K562 (cell line): ENCODE data around the gene PPIF. TPM values are rescaled to one million over a fixed set of nuclear protein-coding genes. Genes with fewer than 3 reads are reported as not detected.

Experiments used
- ETS2 ChIP-seq: IDR thresholded peaks from 2 replicates; pipeline ENCODE4 v1.6.1; 2016; ENCODE audit warnings: borderline replicate concordance, missing genetic modification characterization, mild to moderate bottlenecking, moderate library complexity, missing compliant biosample characterization; ENCODE audit not compliant: poor library complexity, severe bottlenecking
- JUND ChIP-seq, 2 experiments: IDR thresholded peaks; 2 replicates in 1 of 2; 3 replicates in 1 of 2; pipeline ENCODE4 v1.6.1; 2011; ENCODE audit warnings: borderline replicate concordance in 2 of 2, low read depth in 2 of 2, low read length in 2 of 2, improper control_type of control experiment in 1 of 2, missing biosample characterization in 1 of 2, missing genetic modification characterization in 1 of 2, missing genetic modification reagents in 1 of 2
- MAFK ChIP-seq: IDR thresholded peaks from 2 replicates; pipeline ENCODE4 v1.6.1; 2011; ENCODE audit warnings: low read length, improper control_type of control experiment
- NFE2 ChIP-seq: IDR thresholded peaks from 2 replicates; pipeline ENCODE4 v1.6.1; 2014; ENCODE audit warnings: antibody characterized with exemption, low read depth
- PKNOX1 ChIP-seq: fragments of 450-650 bp; IDR thresholded peaks from 2 replicates; pipeline ENCODE4 v1.6.1; 2016
- REST ChIP-seq, 2 experiments: fragments of 450-650 bp; formaldehyde crosslinking in 1 of 2; IDR thresholded peaks; 2 replicates each; pipeline versions ENCODE4 v1.4.0 to v1.6.1; 2014 to 2020; ENCODE audit warnings: mild to moderate bottlenecking in 2 of 2, borderline replicate concordance in 1 of 2, low read depth in 1 of 2
- SMAD4 ChIP-seq: fragments of 250-450 bp; sonication (Bioruptor Pico); conservative IDR thresholded peaks from 2 replicates; pipeline ENCODE4 v1.8.0; 2021; ENCODE audit warnings: inconsistent platforms, mild to moderate bottlenecking, moderate library complexity
- SMC3 ChIP-seq: conservative IDR thresholded peaks from 2 replicates; pipeline ENCODE4 v1.6.1; 2011; ENCODE audit warnings: low read depth, low read length, improper control_type of control experiment; ENCODE audit not compliant: insufficient read depth
- TARDBP ChIP-seq: fragments of 450-650 bp; IDR thresholded peaks from 2 replicates; pipeline ENCODE4 v1.6.1; 2016
- ZBTB12 ChIP-seq: fragments of 250-450 bp; sonication (Bioruptor Pico); IDR thresholded peaks from 2 replicates; pipeline ENCODE4 v1.4.0; 2020
- ZC3H4 ChIP-seq: sonication (generic); formaldehyde crosslinking; IDR thresholded peaks from 2 replicates; pipeline ENCODE4 v1.9.0; 2021; ENCODE audit warnings: missing genetic modification reagents, borderline replicate concordance
- ZNF239 ChIP-seq: fragments of 250-450 bp; sonication (Bioruptor Pico); IDR thresholded peaks from 2 replicates; pipeline ENCODE4 v1.4.0; 2020; ENCODE audit warnings: mild to moderate bottlenecking
- polyA plus RNA-seq, 8 experiments: library from polyadenylated mRNA; depleted of rRNA in 4 of 8; stranded (reverse) in 5 of 8; unstranded in 3 of 8; fragments of >200 nt; fragmentation: Nextera tagmentation in 2 of 8; fragmentation: Illumina TruSeq in 1 of 8; extraction: Ambion mirVana in 2 of 8; extraction: Trizol in 1 of 8; gene quantifications; 2 replicates each; pipeline versions ENCODE4 v1.2.1 to v1.2.3, GENCODE V29; 2011 to 2014; ENCODE audit warnings: inconsistent platforms in 1 of 8, missing spikeins in 1 of 8
- total RNA-seq, 7 experiments: library from RNA; depleted of rRNA in 6 of 7; stranded (reverse); fragments of >200 nt in 6 of 7; fragmentation: Illumina TruSeq in 2 of 7; extraction: Trizol in 2 of 7; gene quantifications; 2 replicates each; pipeline versions ENCODE4 v1.2.1 to v1.2.3, GENCODE V29; 2011 to 2021; ENCODE audit warnings: low replicate concordance in 1 of 7
- TF ChIP-seq, protein P1 (sequence below), 3 experiments: IDR thresholded peaks in 2 of 3; conservative IDR thresholded peaks in 1 of 3; 2 replicates each; pipeline ENCODE4 v1.5.1; 2011 to 2012; ENCODE audit warnings: low read length in 3 of 3, mild to moderate bottlenecking in 3 of 3, control low read depth in 2 of 3, improper control_type of control experiment in 1 of 3, inconsistent platforms in 1 of 3, low read depth in 1 of 3, mixed read lengths in 1 of 3, moderate library complexity in 1 of 3; ENCODE audit not compliant: insufficient read depth in 2 of 3

PPIF gene
- total and polyA plus RNA-seq, 9 of the 15 experiments (the other 6 are each of a cell fraction or from before 2014, with no cell fraction given), result 40.9 to 287 (median 117) TPM

- no peak for TF ChIP-seq ZBTB12 (CRISPR knock-in tag)
- peak; percentile 28; the same call in 1 of the 2 replicates for TF ChIP-seq NFE2
- peak; percentile 56; the same call in 1 of the 2 replicates for TF ChIP-seq MAFK
- TF ChIP-seq ZC3H4 (CRISPR knock-in tag), result no peak
- TF ChIP-seq REST (IDR thresholded peaks at IDR 0.05; ENCODE audit: borderline replicate concordance), result peak; percentile 96
- TF ChIP-seq REST (CRISPR knock-in tag; IDR thresholded peaks at IDR 0.05; ENCODE audit: low read depth), result no peak
- peak; percentile 39; the same call in 1 of the 2 replicates for TF ChIP-seq JUND (IDR thresholded peaks at IDR 0.05; ENCODE audit: borderline replicate concordance, low read depth, low read length)
- no peak; the same call in 2 of the 3 replicates for TF ChIP-seq JUND (tag; IDR thresholded peaks at IDR 0.05; ENCODE audit: borderline replicate concordance, low read depth, low read length)
- TF ChIP-seq SMAD4 (CRISPR knock-in tag), result no peak
- TF ChIP-seq, protein P1, sequence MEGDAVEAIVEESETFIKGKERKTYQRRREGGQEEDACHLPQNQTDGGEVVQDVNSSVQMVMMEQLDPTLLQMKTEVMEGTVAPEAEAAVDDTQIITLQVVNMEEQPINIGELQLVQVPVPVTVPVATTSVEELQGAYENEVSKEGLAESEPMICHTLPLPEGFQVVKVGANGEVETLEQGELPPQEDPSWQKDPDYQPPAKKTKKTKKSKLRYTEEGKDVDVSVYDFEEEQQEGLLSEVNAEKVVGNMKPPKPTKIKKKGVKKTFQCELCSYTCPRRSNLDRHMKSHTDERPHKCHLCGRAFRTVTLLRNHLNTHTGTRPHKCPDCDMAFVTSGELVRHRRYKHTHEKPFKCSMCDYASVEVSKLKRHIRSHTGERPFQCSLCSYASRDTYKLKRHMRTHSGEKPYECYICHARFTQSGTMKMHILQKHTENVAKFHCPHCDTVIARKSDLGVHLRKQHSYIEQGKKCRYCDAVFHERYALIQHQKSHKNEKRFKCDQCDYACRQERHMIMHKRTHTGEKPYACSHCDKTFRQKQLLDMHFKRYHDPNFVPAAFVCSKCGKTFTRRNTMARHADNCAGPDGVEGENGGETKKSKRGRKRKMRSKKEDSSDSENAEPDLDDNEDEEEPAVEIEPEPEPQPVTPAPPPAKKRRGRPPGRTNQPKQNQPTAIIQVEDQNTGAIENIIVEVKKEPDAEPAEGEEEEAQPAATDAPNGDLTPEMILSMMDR (IDR thresholded peaks at IDR 0.05 in 2 of 3, conservative IDR thresholded peaks at IDR 0.05 in 1 of 3; ENCODE audit: insufficient read depth in 2 of 3, low read depth in 1 of 3, low read length in 3 of 3), result peak; percentile 97 to 99 (median 97)
- TF ChIP-seq SMC3, result peak; percentile 100
- TF ChIP-seq ETS2, result no peak
- no peak for TF ChIP-seq PKNOX1
- TF ChIP-seq ZNF239 (CRISPR knock-in tag), result no peak
- TF ChIP-seq TARDBP, result 0 out of 2 replicates have a peak, but pooled peaks have one; percentile 30
Measured at GRCh38 chr10:79374312-79375191, 27.3 kb downstream of the PPIF start (continued).
